Stimulated activated CD8-positive, alpha-beta memory T cell treated with anti-CD3 and anti-CD28 coated beads, Interleukin-12 subunit alpha, Interleukin-12 subunit beta, amount 100 ng/mL, for 1 hour (primary cell): ENCODE data around the gene KIF4B.
"Not testable (repeated sequence)": the region's sequence is repeated elsewhere in the genome, so short reads cannot be mapped to it uniquely, and the experiment has no call there.

ENCODE experiments used
- DNase-seq: peaks from one replicate; pipeline ENCODE4 v3.0.0-alpha.2; 2020; ENCODE audit warnings: low read depth

KIF4B gene

DNA sequence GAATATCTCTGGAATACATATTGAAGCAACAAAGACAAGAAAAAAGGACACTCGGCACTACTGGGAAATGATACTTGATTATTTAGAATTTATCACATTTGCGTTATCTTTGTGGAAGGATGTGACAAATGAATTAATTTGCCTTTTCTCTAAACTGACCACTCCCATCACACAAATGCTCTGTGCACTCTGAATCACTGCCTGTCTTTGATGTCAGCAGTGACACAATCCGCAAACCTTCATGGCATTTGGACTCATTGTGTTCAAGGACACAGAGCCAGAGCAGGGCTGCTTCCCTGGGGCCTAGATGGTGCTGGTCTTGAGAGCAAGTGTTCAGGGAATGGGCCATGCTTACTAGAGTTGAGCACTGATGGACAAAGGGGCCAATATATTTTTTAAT, 4.9 kb upstream of the KIF4B start:
- no peak for DNase-seq

- no peak for DNase-seq
Observed at GRCh38 chr5:155010881-155011280, 2.7 kb upstream of the KIF4B start.

- no peak for DNase-seq
Observed at GRCh38 chr5:155015239-155015638, 1.7 kb downstream of the KIF4B start.

DNA sequence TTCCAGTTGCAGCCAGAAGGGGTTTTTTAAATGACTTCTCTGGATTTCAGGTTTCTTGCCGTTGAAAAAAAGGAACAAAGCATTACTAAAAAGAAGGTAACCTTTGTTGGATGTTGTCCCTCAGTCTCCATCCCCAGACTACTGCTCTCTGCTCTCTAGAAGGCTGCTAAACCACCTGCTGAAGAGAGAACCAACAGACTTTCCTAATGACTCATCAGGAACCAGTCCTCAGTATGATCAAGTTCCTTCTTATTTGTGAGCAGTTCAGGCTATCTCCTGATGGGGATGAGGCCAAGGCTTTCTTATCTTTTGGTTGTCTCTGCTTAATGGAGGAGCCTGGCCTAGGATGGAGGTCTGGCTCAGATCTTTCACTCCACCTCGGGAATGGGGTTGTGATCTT, 4.1 kb downstream of the KIF4B start:
- no peak for DNase-seq

GRCh38 chr5:155019601-155020226, 6.2 kb downstream of the KIF4B start:
- DNase-seq = no peak

- DNase-seq = no peak
Observed at GRCh38 chr5:155021842-155022241, 8.3 kb downstream of the KIF4B start.

DNA sequence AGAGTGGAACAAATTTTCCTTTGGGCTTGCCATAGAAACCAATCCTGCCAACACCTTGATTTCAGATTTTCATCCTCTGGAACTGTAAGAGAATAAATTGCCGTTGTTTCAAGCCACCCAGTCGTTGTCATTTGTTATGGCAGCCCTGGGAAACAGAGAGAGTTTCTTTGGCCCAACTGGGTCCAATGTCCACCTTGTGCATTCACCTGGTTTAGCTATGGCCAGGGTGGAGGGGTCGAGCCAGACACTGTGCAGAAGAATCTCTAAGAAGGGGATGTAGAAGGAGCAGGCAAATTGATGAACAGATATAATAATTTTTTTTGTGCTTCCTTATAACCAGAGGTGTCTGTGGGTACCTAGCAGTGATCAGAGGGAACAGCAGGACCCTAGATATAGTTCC, 9.8 kb downstream of the KIF4B start:
- DNase-seq = no peak

GRCh38 chr5:155024015-155024414, 10.5 kb downstream of the KIF4B start:
- DNase-seq = no peak

DNA sequence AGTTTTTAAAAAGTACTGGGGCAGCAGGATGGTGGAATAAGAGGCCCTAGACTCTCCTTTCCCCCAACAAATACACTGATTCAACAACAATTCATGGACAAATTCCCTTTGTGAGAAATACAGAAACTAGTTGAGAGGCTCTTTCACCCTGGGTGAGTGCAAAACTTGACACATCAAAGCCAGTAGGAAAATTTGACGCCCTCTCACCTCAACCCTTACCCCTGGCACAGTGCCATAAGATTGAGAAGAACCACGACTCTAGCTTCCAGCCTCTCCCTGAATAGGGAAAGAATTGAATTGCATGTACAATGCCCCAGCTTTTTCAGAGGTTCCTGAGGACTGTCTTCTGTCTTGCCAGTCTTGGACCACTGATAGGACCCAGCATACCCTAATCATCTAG, 12.3 kb downstream of the KIF4B start:
- DNase-seq = no peak

- DNase-seq = no peak
Observed at GRCh38 chr5:155027993-155028629, 14.6 kb downstream of the KIF4B start.

DNA sequence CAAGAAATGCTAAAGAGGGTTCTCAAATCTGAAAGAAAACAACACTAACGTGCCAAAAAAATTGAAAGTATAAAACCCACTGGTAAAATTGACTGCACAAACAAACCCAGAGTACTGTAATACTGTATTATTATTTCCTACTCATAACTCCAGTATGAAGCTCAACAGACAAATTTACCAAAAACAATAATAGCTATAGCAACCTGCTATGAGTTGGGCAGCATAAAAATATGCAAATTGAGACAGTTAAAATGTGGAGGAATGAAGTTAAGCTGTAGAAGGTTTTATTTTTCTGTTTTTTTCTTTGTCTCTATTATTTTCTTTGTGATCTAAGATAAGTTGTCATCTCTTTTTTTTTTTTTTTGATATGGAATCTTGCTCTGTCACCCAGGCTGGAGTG, 15.7 kb downstream of the KIF4B start:
- no peak for DNase-seq

DNA sequence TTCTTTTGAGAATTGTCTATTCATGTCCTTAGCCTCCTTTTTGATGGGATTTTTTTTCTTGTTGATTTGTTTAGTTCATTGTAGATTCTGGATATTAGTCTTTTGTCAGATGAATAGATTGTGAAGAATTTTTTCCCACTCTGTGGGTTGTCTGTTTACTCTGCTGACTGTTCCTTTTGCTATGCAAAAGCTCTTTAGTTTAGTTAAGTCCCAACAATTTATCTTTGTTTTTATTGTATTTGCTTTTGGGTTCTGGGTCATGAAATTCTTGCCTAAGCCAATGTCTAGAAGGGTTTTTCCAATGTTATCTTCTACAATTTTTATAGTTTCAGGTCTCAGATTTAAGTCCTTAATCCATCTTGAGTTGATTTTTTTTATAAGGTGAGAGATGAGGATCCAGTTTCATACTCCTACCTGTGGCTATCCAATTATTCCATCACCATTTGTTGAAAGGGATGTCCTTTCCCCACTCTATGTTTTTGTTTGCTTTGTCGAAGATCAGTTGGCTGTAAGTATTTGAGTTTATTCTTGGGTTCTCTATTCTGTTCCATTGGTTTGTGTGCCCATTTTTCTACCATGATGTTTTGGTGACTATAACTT, 20.7 kb downstream of the KIF4B start:
- DNase-seq = not testable (repeated sequence)

- DNase-seq = not testable (repeated sequence)
Observed at GRCh38 chr5:155035087-155035486, 21.5 kb downstream of the KIF4B start.

DNA sequence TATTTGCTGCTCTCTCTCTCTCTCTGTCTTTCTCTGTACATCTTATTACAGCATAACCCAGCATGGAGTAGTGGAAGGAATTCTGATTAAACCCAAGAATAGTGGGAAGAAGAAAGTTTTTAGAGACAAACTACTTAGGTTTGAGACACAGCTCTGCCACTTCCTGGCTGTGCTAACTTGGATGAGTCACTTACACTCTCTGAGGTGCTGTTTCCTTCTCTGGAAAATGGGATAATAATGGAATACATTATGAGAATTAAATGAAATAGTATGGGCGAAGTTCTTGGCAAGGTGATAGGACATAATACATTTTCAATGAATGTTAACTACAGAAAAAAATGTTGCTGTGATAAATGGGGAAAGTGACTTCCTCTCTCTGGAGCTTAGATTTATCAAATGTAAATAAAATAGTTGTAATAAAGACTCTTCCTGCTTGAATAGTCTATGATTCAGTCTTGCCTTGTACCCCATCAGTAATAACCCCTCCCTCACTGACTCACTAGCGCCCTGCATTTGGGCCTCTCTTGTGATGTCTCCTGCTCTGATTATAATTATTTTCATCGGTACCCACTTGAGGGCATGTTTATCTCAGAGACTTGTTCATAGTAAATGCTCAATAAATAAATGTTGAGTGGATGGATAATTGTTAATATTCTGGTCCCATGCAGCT, 27.6 kb downstream of the KIF4B start:
- no peak for DNase-seq

GRCh38 chr5:155044591-155044990, 31.0 kb downstream of the KIF4B start:
- no peak for DNase-seq

GRCh38 chr5:155046591-155046990, 33.0 kb downstream of the KIF4B start:
- DNase-seq = no peak

DNA sequence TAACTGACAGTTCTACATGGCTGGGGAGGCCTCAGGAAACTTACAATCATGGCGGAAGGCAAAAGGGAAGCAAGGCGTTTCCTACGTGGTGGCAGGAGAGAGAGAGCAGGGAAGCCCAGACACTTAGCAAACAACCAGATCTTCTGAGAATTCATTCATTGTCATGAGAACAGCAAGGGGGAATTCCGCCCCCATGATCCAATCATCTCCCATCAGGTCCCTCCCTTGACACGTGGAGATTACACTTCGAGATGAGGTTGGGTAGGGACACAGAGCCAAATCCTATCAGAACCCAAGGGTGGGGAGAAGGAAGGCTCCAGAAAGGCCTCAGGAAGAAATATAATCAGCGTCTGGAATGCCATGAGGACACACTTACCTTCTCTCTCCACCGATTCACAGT, 34.3 kb downstream of the KIF4B start:
- no peak for DNase-seq

GRCh38 chr5:155049569-155050383, 36.2 kb downstream of the KIF4B start:
- DNase-seq = no peak

GRCh38 chr5:155050384-155051019, 36.9 kb downstream of the KIF4B start:
- DNase-seq = no peak

GRCh38 chr5:155052532-155052931, 39.0 kb downstream of the KIF4B start:
- DNase-seq = no peak

- no peak for DNase-seq
Observed at GRCh38 chr5:155053501-155053900, 39.9 kb downstream of the KIF4B start.
